ENCODE data around the gene KRT79.
"Not testable (repeated sequence)": the region's sequence is repeated elsewhere in the genome, so short reads cannot be mapped to it uniquely, and the experiment has no call there.

The KRT79 gene

DNA sequence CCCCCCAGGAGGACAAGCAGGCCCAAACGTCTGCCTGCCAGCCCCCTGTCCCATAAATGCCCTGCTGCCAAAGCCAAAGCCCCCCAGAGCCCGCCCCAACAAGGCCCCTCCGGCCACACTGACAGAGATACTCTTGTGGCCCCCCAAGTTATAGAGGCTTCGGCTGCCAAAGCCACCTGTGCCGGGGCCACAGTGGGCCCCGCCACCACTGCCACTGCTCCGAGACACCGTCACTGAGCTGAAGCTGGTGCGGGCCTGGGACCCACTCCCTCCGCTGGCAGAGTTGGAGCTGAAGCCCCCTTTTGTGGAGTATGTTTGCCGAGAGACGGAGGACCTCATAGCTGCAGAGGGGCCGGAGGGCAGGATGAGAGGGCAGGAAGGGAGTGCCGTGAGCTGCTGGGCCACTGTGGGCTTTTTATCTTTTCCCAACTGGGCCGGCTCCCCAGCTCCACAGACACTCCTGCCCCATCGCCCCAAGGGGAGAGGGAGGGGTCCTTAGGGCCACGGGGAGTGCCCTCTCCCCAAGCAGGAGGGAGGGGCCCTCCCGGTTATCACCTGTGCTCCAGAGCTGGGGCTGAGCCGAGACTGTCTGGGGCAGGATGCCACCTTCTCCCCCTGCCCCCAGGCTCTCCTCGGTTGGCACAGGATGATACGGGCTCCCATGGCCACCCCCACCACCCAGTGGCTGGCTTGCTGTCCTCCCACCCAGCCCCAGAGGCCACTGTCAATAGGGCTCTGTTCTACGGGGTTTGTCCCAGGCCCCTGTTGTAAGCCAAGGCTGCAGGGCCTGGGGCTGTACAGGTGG lies at the start of gene KRT79:
KRT79 (minus strand) TSS at position 390 of the 805 bp plus-strand sequence; CDS start at position 339, 51 bp downstream.
- DNase-seq = no peak

GRCh38 chr12:52880499-52880898 lies 46.4 kb upstream of the KRT79 start:
- DNase-seq = not testable (repeated sequence)

DNA sequence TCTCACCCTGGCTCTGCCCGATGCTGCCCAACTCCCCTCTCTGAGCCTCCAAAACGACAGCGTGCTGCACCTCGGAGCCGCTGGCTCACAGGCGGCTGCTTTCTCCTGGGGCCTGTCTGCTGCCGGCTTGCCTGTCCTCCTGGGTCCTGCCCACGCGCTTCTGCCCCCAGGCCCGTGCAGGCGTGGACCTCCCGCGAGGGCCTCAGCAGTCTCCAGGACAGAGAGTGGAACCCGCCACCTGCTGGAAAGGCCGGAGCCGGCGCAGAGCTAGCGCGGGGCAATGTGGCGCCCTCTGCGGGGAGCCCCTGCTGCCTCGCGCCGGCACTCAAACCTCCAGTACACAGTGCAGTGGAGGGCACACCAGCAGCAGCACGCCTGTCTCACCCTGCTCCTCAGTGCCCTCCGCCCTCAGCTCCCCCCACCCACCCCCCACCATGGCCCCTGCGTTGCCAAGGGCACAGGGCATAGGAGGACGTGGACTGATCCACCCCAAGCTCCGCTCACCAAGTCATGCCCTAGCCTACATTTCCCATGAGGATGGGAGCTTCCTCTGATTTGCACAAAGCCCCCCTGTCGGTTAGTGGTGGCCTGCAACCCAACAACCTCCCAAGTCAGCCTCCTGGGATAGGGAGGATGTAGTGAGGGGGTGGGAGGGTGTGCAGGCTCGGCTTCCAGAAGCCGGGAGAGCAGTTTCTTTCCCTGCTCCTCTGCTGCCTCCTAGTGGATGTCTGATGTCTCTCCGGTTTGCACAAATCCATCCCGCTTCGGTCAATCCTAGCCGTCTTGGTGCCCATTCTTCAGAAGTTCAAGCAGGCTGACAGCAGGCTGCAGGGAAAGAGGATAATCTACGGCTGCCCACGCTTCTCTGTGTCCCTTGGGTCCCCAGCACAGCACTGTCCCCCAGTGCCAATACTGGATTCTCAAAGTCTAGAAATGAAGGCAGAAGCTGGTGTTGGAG lies 45.6 kb upstream of the KRT79 start:
- peak; percentile 83 for DNase-seq

DNA sequence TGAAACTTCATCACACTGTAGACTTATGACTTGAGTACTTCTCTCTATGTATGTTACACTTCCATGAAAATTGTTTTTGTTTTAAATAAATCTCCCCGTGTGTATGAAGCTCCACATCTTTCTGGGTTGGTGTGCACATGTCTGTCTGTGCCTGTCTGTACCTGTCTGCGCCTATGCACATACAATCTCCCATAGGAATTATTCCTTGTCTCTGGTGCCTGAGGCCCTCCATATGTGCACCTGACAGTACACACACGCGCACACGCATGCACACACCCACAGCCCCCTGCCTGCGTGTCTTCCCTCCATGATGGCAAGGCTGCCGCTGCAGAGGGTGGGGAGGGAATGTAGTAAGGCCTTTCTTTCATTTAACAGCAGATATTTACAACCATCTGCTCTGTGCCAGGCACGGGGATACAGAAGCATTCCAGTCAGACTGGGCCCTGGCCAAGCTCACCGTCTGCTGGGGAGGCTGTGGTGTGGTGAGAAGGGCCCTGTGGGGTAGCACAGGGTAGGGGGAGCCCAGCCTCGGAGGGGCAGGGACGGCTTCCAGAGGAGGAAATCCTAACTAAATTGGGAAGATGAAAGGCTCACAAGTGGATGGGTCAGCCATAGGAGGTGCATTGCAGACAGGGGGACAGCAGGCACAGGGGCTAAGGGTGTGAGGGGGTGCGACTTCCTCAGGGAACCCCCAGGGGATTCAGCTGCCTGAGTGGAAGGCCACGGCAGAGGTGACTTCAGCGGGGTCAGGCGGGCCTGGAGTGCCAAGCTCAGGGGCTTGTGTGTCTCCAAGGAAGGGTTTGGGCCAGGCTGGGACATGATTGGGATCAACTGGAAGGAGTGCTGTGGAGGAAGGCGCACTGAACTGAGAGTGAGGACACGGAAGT lies 44.6 kb upstream of the KRT79 start:
- DNase-seq = no peak

GRCh38 chr12:52877242-52877641 lies 43.1 kb upstream of the KRT79 start:
- no peak for DNase-seq

DNA sequence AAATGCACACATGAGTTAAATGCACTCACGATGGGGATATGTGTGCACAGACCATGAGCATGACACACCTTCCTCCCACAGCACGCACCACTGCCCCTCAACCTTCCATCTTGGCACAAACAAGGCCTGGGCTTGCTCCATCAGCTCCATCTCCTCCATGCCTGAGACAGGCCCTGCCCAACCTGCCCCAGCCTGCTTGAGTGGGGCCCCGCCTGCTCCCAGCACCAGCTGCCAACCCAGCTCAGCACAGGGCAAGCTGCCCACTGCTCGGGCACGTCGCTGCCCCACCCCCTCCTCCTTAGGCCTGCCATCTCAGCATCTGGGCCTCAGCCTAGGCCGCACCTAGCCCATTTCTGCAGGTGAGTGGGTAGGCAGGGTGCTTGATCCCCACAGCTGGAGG lies 42.3 kb upstream of the KRT79 start:
- no peak for DNase-seq

DNA sequence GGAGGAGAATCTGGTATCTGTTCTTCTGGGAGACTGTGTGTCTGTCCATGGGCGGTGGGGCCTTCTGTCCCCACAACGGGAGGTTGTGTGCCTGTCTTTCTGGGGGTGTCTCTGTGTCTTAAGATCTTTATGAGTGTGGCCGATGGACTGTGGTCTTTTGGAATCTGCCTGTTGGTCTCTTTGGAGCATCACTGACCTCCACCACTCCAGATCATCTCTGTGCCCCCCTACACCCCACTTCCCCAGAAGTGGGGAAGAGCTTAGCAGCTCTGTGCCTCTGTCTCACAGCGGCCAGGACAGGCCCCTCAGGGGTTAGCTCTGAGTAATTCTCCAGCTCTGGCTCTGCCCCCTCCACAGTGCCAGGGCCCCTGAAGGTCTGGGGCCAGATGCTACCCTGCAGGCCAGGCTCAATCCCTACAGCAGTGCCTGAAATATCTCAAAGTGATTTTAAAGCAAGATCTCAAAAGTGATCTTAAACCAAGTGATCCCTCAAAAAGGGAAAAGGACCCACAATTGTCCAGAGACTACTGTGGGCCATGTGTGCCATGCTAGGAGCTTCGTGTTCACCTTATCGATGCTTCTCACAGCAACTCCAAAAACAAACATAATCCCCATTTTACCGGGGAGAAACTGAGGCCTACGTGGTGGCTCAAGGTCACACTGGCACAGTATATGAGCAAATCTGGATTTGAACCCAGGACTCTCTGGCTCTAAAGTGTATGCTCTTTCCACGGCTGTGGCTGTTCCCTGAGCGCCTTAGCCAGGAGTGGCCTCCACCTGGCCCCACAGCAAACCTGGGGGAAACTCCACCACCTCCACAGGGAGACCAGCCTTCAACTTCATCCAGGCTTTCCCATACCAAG lies 40.7 kb upstream of the KRT79 start:
- no peak for DNase-seq

- peak; percentile 84 for DNase-seq
These were observed 39.9 kb upstream of the KRT79 start for GRCh38 chr12:52873832-52874572.

- no peak for DNase-seq
These were observed 39.4 kb upstream of the KRT79 start for GRCh38 chr12:52873513-52873831.

GRCh38 chr12:52872644-52873389 lies 38.7 kb upstream of the KRT79 start:
- no peak for DNase-seq

DNA sequence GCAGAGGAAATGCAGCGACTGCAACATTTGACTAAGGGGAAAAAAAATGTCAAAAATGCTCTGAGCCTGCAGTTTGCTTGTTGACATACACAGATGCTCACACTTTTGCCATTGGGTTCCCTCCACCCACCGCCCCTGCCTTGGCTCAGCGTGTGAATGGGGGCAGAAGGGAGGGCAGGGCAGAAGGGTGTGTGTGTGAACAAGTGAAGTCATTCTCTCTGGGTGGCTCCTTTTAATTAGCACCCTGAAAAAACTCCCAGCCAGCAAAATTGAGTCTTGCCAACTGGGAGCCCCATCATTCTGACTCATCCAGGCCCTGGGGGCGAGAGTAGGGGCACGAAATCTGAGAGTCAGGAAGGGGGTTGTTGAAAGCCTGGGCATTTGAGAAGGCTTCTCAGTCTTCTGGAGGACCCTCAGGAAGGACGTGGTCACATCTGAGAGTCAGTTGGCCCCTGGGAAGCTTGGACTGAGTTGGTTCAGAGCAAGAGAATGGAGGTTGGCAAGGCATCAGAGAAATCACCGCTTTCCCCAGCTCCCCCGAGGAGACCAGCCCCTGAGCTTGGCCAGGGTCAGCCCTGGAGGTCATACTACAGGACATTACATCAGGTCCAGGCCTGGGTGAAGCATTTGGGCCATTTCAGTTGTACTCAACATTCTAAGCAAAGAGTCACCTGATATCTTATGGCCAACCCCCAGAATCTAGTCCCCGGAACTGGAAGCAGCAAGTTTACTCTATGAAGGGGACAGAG lies 37.4 kb upstream of the KRT79 start:
- DNase-seq = peak; percentile 60

DNA sequence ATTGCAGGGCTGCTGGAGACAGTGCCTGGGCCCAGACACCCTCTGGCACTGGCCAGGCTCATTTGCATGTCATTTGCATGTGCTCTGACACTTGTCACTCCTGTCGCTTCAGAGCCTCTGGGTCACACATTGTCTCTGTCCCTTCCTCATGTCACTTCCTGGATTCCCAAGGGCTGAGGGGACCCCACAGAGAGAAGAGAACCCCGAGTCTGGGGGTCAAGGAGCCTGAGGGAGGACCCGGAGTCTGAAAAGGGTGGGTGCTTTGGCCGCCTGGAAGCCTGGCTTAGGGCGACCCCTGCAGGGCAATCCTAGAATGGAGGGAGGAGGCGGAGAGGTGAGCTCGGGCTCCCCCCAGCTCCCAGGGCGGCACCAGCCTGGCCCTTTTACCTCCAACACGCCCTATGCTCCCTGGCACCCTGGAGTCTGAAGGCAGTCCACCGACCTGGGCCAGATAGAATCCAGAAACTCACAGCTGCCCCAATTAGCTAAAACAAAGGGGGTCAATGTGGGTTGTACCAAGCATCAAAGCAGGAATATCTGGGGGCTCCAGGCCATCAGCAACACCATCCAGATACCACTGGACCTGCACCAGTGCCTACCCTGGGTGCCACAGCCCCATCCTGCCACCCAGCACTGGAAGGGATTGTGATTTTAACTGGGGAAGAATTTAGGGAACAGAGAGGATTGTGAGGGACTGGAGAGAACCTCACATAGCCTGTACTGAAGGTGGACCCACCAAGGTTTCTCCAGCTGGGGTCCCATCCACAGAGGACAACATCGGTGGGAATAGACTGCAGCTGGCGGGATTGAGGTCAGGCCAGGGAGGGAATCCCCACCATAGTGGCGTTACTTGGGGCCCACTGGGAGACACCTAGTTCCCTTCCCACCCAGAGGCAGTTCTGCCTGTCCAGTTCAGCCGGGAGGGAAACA lies 36.5 kb upstream of the KRT79 start:
- peak; percentile 53 for DNase-seq

DNA sequence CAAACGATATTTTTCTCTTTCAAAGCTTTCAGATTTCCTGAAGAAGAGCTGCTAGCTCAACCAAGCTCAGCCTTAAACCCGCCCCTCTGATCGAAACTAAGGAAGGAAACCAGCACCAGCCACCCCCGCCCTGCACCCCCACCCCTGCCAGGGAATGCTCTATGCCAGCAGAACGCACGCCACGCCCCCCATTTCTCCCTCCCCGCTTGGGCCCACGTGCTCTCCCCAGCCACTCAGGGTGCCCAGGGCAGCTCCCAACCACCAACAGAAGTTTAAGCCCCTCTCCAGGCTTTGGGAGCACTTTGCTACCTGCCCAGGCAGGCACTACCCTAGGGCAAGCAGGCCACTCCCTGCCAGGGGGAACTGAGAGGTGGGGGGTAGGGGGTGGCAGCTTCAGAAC lies 33.5 kb upstream of the KRT79 start:
- peak; percentile 50 for DNase-seq

- DNase-seq = no peak
These were observed 33.0 kb upstream of the KRT79 start for GRCh38 chr12:52867152-52867551.

- peak; percentile 77 for DNase-seq
These were observed 31.2 kb upstream of the KRT79 start for GRCh38 chr12:52865090-52865944.

DNA sequence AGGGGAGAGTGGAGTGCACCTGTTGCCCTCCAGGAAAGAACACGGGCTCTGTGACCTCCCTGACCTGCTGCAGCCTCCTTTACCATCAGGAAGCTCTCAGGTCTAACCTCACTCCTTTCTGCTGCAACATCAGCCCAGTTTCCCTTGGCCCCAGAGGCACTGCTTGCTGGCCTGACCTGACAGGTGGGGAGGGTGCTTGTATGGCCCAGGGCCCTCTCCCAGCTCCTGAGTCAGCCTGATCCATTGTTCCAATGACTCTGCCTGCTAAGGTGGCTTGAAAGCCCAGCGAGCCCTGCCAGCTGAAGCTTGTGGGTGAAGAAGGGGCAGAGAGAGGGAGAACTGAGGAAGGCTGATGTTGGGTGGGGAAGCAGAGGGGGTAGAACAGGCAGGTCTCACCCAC lies 27.9 kb upstream of the KRT79 start:
- DNase-seq = no peak

DNA sequence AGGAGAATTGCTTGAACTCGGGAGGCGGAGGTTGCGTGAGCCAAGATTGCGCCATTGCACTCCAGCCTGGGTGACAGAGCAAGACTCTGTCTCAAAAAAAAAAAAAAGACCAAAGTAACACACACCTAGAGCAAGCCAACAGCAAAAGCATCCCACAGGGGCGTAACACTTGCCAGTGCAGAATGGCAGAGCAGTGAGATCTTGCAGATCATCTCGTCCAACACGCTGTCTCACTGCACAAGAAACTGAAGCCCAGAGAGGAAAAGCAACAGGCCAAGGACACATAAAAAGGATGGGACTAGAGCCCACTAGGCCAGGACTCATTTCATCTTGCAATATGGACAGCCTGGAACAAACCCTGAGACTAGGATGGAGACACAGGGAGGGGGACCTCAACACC lies 27.4 kb upstream of the KRT79 start:
- no peak for DNase-seq

Measured in left hindlimb (tissue), 1 donor.